GM21515 (cell line): ENCODE results near the gene HACL1.
"Not testable (repeated sequence)": the region's sequence is repeated elsewhere in the genome, so short reads cannot be mapped to it uniquely, and the experiment has no call there.

ENCODE experiments used
- ATAC-seq: cut with Tn5 transposase; IDR thresholded peaks from one replicate; pipeline ENCODE4 v1.9.1; 2021; ENCODE audit not compliant: unreplicated experiment

The HACL1 gene

GRCh38 chr3:15630646-15631350 is 29.4 kb upstream of the HACL1 start:
- ATAC-seq, result peak; percentile 35

GRCh38 chr3:15629860-15630597 is 28.7 kb upstream of the HACL1 start:
- ATAC-seq, result peak; percentile 98

DNA sequence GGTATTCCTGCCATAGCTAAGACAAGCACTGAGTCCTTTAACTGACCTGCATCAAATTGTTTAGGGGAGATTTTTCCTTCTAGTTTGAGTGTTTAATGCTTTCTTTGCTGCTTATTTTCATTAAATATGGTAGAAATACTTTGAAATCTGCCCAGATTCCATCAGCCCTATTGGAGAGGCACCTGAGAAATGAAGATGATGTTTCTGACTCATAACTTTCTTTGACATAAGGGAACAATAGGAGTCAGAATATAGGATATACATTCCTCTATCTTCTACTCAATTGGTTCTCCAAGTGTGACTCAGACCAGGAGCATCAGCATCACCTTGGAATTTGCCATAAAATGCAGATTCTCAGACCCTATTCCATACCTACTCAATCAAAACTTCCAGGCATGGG is 27.6 kb upstream of the HACL1 start:
- ATAC-seq, result no peak

DNA sequence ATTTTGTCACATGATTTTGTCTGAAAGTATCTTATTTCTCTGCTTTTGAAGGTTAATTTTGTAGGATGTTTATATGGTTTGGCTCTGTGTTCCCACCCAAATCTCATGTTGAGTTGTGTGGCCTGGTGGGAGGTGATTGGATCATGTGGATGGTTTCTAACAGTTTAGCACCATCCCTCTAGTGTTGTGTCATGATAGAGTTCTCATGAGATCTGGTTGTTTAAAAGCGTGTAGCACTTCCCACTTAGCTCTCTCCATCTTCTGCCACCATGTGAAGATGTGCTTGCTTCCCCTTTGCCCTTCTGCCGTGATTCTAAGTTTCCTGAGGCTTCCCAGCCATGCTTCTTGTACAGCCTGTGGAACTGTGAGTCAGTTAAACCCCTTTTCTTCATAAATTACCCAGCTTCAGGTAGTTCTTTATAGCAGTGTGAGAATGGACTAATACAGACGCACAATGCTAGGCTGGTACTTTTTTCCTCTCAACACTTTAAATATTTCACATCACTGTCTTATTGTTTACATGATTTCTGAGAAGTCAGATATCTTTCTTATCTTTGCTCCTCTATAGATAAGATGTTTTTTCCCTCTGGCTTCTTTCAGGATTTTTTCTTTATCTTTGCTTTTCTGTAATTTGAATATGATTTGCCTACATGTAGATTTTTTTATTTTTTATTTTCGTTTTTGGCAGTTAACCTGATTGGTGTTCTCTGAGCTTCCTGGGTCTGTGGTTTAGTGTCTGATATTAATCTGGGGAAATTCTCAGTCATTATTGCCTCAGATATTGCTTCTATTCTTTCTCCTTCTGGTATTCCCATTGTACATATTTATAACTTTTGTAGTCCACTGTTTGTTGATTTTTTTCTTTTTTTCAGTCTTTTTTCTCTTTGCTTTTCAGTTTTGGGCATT is 22.4 kb upstream of the HACL1 start:
- ATAC-seq, result no peak

DNA sequence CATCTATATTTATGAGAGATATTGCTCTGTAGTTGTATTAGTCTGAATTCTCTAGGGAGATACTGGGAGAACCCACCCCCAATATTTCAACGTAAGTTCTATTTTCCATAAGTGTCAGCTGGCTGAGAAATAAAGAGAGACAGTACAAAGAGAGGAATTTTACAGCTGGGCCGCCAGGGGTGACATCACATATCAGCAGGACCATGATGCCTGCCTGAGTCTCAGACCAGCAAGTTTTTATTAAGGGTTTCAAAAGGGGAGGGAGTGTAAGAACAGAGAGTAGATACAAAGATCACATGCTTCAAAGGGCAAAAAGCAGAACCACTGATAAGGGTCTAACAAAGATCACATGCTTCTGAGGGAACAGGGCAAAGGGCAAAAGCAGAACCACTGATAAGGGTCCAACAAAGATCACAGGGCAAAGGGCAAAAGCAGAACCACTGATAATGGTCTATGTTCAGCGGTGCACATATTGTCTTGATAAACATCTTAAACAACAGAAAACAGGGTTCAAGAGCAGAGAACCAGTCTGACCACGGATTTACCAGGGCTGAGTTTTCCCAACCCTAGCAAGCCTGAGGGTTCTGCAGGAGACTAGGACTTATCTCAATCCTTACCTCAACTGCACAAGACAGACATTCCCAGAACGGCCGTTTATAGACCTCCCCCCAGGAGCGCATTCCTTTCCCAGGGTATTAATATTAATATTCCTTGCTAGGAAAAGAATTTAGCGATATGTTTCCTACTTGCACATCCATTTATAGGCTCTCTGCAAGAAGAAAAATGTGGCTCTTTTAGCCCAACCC is 18.5 kb upstream of the HACL1 start:
- not testable (repeated sequence) for ATAC-seq

DNA sequence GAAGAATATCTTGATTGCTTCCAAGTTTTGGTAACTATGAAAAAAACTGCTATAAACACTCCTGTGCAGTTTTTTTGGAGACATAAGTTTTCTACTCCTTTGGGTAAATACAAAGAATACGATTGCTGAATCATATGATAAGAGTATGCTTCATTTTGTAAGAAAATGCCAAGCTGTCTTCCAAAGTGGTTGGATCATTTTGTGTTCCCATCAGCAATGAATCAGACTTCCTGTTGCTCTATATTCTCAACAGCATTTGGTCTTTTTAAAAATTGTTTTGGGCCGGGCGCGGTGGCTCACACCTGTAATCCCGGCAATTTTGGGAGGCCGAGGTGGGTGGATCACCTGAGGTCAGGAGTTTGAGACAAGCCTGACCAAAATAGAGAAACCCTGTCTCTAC is 14.7 kb upstream of the HACL1 start:
- no peak for ATAC-seq

- no peak for ATAC-seq
Observed at GRCh38 chr3:15614958-15615357, 13.6 kb upstream of the HACL1 start.

DNA sequence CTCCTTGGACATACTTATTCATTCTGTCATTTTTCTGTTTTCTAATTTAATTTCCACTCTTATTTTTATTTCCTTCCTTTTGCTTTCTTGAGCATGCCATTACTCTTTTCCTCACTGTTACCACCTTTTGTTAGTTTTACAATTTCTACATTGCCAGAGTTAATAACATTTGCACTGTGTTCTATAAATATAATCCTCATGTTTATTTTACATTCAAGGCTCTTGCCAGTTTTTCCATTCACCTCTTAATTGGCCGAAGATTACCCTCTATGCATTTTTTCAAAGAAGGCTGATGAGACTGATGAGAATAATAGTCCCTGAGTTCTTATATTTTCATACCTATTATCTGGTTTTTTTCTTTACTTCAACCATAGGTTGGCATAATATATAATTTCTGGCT is 10.6 kb upstream of the HACL1 start:
- ATAC-seq, result no peak

DNA sequence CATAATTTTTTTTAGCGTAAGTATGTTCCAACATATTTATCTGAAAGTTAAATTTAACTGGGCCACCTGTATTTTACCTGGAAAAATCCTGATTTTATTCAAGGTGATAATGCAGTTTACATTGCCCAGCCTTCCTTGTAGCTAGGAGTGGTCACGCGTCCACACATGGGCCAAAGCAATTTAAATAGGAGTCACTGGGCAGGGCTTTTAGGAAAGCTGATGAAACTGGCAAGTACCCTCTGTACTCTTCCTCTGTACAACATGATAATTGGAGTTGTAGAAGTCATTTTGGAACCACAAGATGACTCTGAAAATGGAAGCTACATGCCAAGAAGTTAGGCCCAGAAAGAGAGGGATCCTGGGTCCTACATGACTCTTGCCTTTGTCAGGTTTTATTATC is 9.6 kb upstream of the HACL1 start:
- no peak for ATAC-seq

DNA sequence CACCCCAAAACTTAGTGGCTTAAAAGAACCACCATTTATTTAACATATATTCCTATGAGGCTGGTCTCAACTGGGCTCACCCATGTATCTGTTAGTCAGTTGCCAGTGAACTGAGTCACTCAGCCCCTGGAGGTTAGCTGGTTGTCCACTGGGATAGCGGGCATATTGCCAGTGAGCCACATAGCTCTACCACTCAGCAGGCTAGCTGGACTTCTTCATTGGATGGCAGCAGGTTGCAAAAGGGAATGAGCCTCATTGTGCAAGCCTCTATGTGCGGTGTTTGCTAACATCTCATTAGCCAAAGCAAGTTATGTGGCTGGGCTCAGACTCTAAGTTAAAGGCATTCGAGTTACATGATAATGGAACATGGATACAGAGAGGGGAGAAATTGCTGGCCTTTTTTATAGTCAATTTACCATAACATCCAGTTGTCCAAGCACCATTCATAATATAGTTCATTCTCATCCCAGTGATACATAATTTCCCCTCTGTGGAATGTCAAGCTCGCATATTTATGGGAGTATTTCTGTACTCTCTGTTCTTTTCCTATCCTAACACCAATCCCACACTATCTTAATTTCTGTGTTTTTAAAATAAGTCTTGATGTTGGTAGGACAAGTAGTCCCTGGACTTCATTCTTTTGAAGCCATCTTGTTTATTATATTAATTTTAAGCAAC is 8.9 kb upstream of the HACL1 start:
- no peak for ATAC-seq

DNA sequence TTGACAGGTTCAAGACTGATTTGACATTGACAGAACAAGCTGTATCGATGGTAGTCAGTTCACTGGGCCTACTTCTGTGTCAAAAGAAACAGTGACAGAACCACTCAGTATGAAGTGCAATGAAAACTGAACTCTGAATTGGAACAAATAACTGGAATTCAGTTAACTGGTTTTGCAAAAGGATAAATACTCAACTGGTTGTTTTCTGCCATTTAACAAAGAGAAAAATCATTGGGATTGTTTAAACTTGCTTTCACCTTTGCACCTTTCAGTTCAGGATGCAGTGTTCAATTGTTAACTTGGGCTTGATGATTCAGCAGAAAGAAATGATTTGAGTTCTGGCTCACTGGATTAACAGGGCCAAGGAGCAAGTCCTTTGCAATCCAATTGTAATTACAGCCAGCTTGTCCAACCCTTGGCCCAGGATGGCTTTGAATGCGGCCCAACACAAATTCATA is 5.1 kb upstream of the HACL1 start:
- no peak for ATAC-seq

DNA sequence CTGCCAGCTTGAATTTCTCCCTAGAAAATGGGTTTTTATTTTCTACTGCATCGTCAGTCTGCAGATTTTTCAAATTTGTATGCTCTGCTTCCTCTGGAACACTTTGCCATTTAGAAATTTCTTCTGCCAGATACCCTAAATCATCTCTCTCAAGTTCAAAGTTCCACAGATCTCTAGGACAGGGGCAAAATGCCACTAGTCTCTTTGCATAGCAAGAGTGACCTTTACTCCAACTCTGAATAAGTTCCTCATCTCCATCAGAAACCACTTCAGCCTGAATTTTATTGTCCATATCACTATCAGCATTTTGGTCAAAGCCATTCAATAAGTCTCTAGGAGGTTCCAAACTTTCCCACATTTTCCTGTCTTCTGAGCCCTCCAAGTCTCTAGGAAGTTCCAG is 3.2 kb upstream of the HACL1 start:
- not testable (repeated sequence) for ATAC-seq

DNA sequence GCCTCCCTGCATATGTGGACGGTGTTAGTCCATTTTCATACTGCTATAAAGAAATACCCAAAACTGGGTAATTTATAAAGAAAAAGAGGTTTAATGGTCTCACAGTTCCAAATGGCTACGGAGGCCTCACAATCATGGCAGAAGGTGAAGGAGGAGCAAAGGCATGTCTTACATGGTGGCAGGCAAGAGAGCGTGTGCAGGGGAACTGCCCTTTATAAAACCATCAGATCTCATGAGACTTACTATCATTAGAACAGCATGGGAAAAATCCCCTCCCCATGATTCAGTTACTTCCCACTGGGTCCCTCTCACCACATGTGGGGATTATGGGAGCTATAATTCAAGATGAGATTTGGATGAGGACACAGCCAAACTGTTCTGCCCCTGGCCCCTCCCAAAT is 1.4 kb upstream of the HACL1 start:
- ATAC-seq, result not testable (repeated sequence)

DNA sequence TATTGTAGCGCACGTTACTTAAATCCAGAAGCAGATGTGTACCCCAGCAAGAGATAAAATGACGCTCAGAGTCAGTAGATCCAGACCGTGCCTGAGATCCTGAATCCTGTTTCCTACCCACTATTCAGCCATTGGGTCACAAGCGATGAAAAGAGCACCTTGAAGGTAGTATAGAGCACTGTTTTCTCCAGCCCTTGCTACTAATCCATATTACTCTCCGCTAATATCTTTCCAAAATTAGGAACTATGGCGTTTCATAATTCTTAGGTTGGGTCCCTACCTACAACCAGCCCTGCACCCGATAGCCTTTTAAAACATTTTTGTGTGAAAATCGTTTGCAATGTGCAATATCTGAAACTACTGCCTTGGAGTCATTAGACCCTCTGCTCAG is 772 bp upstream of the HACL1 start:
- ATAC-seq, result peak; percentile 17

DNA sequence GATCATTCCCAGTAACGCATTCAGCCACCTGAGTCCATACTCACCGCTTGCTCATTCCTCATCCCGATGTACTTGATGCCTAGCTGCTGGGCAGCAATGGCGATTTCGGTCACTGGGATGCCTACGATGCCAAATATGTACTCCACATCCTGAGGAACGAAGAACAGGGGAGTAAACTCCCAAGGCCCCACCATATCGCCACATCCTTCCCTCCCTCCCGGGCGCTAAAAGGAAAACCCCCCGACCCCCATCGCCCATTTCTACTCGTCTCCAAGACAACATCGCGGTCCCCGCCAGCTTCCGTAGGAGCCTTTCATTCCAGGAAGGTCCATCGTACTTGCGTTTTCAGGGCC is 347 bp downstream of the HACL1 start:
- peak; percentile 10 for ATAC-seq

DNA sequence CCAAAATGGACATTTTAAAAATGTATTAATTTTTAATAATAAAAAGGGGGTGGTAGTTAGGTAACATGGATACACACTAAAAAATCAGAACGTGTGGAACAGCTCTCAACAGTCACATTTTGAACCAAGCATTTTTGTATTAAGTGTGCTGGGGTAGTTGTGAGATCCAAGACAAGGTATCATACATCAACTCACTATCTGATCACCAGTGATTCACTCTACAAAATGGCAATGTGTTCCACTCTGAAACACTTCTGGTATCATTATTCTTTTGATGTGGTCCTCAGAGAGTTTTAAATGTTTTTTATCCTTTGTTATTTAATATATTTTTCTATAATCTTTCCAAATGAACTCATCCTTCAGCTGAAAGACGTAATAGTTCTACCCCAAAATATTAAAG is 5.4 kb downstream of the HACL1 start:
- no peak for ATAC-seq

DNA sequence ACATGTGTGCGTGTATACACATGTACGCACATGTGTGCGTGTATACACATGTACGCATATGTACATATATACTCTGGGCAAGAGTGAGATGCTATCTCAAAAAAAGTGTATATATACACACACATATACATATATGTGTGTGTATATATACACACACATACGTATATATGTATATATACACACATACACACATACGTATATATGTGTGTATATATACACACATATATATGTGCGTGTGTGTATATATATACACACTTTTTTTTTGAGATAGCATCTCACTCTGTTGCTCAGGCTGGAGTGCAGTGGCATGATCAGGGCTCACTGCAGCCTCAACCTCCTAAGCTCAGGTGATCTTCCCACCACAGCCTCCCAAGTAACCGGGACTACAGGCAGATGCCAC is 8.4 kb downstream of the HACL1 start:
- no peak for ATAC-seq

DNA sequence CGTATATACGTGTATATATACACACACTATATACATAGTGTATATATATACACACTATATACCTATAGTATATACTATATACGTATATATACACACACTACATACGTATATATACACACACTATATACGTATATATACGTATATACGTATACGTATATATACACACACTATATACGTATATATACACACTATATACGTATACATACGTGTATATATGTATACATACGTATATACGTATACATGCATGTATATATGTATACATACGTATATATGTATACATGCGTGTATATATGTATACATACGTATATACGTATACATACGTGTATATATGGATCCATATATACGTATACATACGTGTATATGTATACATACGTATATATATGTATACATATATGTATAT is 9.4 kb downstream of the HACL1 start:
- no peak for ATAC-seq

DNA sequence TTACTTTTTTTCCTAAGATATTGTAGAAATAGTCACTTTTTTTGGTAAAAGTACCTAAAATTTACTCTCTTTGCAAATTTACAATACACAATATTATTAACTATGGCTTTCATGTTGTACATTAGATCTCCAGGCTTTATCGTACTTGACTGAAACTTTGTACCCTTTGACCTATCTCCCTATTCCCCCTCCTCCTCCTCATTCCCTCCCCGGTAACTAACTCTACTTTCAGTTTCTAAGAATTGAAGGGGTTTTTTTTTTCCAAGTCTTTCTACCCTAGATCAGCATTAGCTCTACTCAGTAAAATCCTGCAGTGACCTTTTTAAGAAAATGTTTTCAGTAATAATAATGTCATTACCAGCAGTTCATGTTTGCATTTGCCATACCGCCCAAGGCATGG is 10.1 kb downstream of the HACL1 start:
- ATAC-seq, result no peak

DNA sequence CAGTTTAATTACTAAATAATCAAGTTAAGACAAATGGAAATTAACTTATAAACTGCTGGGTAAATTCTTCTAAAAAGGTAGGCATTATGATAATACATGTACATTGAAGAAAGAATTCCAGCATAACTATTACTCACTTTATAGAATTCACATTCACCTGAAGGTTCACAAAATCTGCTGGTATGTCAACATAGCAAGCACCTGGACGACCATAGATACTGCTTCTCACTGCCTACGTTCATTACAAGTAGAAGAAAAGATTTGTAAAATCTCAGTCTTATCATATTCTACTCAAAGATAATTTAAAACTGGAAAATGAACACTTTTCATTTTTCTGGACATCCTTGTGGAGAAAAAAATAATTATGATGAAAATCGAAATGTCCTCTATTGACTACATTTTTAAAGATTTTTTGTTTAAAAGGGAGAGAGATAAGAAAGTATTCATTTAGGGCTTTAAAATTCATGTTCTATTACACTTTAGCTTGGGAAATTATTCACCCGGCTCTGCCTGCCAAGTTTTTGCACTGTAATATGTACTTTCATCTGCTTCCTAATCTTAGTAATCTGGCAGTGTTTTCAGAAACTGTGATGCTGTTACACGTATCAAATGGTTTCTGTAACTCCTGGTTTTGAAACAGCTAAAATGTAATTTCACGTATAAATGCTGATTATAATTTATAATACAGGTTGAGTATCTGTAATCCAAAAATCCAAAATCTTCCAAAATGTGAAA is 16.1 kb downstream of the HACL1 start:
- ATAC-seq, result no peak
